IMR-90 (cell line): ENCODE data around the gene CXCL16. TPM values are rescaled to one million over a fixed set of nuclear protein-coding genes. Genes with fewer than 3 reads are reported as not detected.
"Not testable (repeated sequence)": the region's sequence is repeated elsewhere in the genome, so short reads cannot be mapped to it uniquely, and the experiment has no call there.

Experiments
- ATAC-seq: fragments of 200-7000 bp; cut with Tn5 transposase; 2 replicates; pipeline ENCODE4 v1.9.1; 2020; ENCODE audit warnings: low read depth, mild to moderate bottlenecking, moderate library complexity
- BruUV-seq: library from RNA; stranded (reverse); fragments of 400-500 nt; replicated peaks from 2 replicates; lab custom pipeline; 2021; lab: Mats Ljungman, UMichigan
- CTCF ChIA-PET: fragments of 300-600 bp; formaldehyde crosslinking; extraction: SDS; loops from one replicate; lab custom pipeline; 2021; ENCODE audit warnings: antibody characterized with exemption; lab: Yijun Ruan, JAX
- POLR2A ChIA-PET: fragments of 300-600 bp; sonication (Branson Sonifier 250); formaldehyde crosslinking; loops from one replicate; lab custom pipeline; 2022; ENCODE audit warnings: antibody characterized with exemption; ENCODE audit not compliant: unreplicated experiment; lab: Charles Lee
- DNase-seq: peaks from one replicate; pipeline ENCODE4 v3.0.0; 2013
- H2AFZ ChIP-seq: replicated peaks from 2 replicates; pipeline ENCODE3; 2013; ENCODE audit warnings: low read length, mild to moderate bottlenecking; ENCODE audit not compliant: poor library complexity
- H2AK5ac ChIP-seq: 2 replicates; pipeline ENCODE4 v1.6.1; 2013; ENCODE audit warnings: low read depth, low read length, inconsistent platforms
- H2AK9ac ChIP-seq: replicated peaks from 2 replicates; pipeline ENCODE3; 2013; ENCODE audit warnings: mild to moderate bottlenecking, low read depth, low read length, moderate library complexity; ENCODE audit not compliant: poor library complexity
- H2BK120ac ChIP-seq: 2 replicates; pipeline ENCODE4 v1.6.1; 2013; ENCODE audit warnings: low read depth, low read length, inconsistent platforms
- H2BK15ac ChIP-seq: 3 replicates; pipeline ENCODE4 v1.6.1; 2013; ENCODE audit warnings: low read depth, low read length, inconsistent platforms
- H2BK20ac ChIP-seq: 2 replicates; pipeline ENCODE4 v1.6.1; 2013; ENCODE audit warnings: low read depth, mild to moderate bottlenecking, inconsistent platforms, low read length, moderate library complexity
- H2BK5ac ChIP-seq: 2 replicates; pipeline ENCODE4 v1.6.1; 2013; ENCODE audit warnings: mild to moderate bottlenecking, low read depth, low read length, inconsistent platforms; ENCODE audit not compliant: poor library complexity, severe bottlenecking
- H3K14ac ChIP-seq: replicated peaks from 2 replicates; pipeline ENCODE4 v1.6.1; 2013; ENCODE audit warnings: low read depth, low read length, inconsistent platforms
- H3K18ac ChIP-seq: 2 replicates; pipeline ENCODE4 v1.6.1; 2013; ENCODE audit warnings: low read depth, low read length, control low read depth
- H3K23ac ChIP-seq: 2 replicates; pipeline ENCODE4 v1.6.1; 2013; ENCODE audit warnings: low read depth, low read length, inconsistent platforms
- H3K27ac ChIP-seq: 2 replicates; pipeline ENCODE4 v1.5.1; 2013; ENCODE audit warnings: mild to moderate bottlenecking, control low read depth, low read length; ENCODE audit not compliant: insufficient read depth
- H3K27me3 ChIP-seq: 2 replicates; pipeline ENCODE4 v1.6.1; 2013; ENCODE audit warnings: low read length; ENCODE audit not compliant: control insufficient read depth, insufficient read depth
- H3K36me3 ChIP-seq: 2 replicates; pipeline ENCODE4 v1.6.1; 2013; ENCODE audit warnings: low read length, mixed read lengths; ENCODE audit not compliant: control insufficient read depth, insufficient read depth
- H3K4ac ChIP-seq: 2 replicates; pipeline ENCODE4 v1.6.1; 2013; ENCODE audit warnings: low read depth, low read length, inconsistent platforms
- H3K4me1 ChIP-seq: 2 replicates; pipeline ENCODE4 v1.6.1; 2013; ENCODE audit warnings: low read length, mixed read lengths; ENCODE audit not compliant: control insufficient read depth, insufficient read depth
- H3K4me2 ChIP-seq: 2 replicates; pipeline ENCODE4 v1.6.1; 2013; ENCODE audit warnings: low read depth, mild to moderate bottlenecking, control low read depth, low read length, moderate library complexity
- H3K4me3 ChIP-seq: 2 replicates; pipeline ENCODE4 v1.5.1; 2013; ENCODE audit warnings: low read depth, mild to moderate bottlenecking, control low read depth, low read length, moderate library complexity; ENCODE audit not compliant: insufficient read depth
- H3K56ac ChIP-seq: 2 replicates; pipeline ENCODE4 v1.6.1; 2013; ENCODE audit warnings: low read length, inconsistent platforms; ENCODE audit not compliant: insufficient read depth; ENCODE audit errors: extremely low read depth
- H3K79me1 ChIP-seq, 2 experiments: 2 replicates each; pipeline ENCODE4 v1.6.1; 2013; ENCODE audit warnings: low read length in 2 of 2, inconsistent platforms in 1 of 2, low read depth in 1 of 2
- H3K9ac ChIP-seq: 2 replicates; pipeline ENCODE4 v1.6.1; 2013; ENCODE audit warnings: low read depth, low read length, control low read depth
- H3K9me1 ChIP-seq: 2 replicates; pipeline ENCODE4 v1.6.1; 2013; ENCODE audit warnings: low read length, inconsistent platforms; ENCODE audit not compliant: insufficient read depth
- H3K9me3 ChIP-seq: 2 replicates; pipeline ENCODE4 v1.6.1; 2013; ENCODE audit warnings: low read length; ENCODE audit not compliant: control insufficient read depth, insufficient read depth
- H4K20me1 ChIP-seq: 2 replicates; pipeline ENCODE4 v1.6.1; 2013; ENCODE audit warnings: low read length, inconsistent platforms; ENCODE audit not compliant: insufficient read depth
- H4K5ac ChIP-seq: 2 replicates; pipeline ENCODE4 v1.6.1; 2013; ENCODE audit warnings: mild to moderate bottlenecking, low read depth, low read length, control low read depth
- H4K8ac ChIP-seq, 2 experiments: 2 replicates each; pipeline ENCODE4 v1.6.1; 2013; ENCODE audit warnings: low read depth in 2 of 2, low read length in 2 of 2, control low read depth in 1 of 2, inconsistent platforms in 1 of 2
- H4K91ac ChIP-seq: 2 replicates; pipeline ENCODE4 v1.6.1; 2013; ENCODE audit warnings: low read depth, low read length, inconsistent platforms; ENCODE audit not compliant: insufficient read depth
- CTCF ChIP-seq: conservative IDR thresholded peaks from 2 replicates; pipeline ENCODE4 v1.5.1; 2012; ENCODE audit warnings: mild to moderate bottlenecking, low read depth, low read length, improper control_type of control experiment
- MAZ ChIP-seq: IDR thresholded peaks from 2 replicates; pipeline ENCODE4 v1.6.1; 2012; ENCODE audit warnings: low read depth, mild to moderate bottlenecking, low read length, improper control_type of control experiment, moderate library complexity, borderline replicate concordance
- NFE2L2 ChIP-seq: fragments of 150-350 bp; IDR thresholded peaks from 2 replicates; pipeline ENCODE4 v1.6.1; 2016; ENCODE audit warnings: low read depth, mild to moderate bottlenecking, low read length
- POLR2A ChIP-seq: IDR thresholded peaks from 2 replicates; pipeline ENCODE4 v1.6.1; 2012; ENCODE audit warnings: mild to moderate bottlenecking, low read depth, low read length
- USF2 ChIP-seq: fragments of 150-350 bp; IDR thresholded peaks from 2 replicates; pipeline ENCODE4 v1.6.1; 2017; ENCODE audit warnings: mild to moderate bottlenecking, antibody characterized with exemption, low read length, low read depth
- WGBS, 2 experiments: methylation state at CpG; one replicate each; pipeline versions ENCODE4 v1.1.5 to v1.1.7; 2013; ENCODE audit warnings: missing lambda C conversion rate in 2 of 2; ENCODE audit not compliant: insufficient read length in 1 of 2; ENCODE audit errors: extremely low coverage in 2 of 2; 5-methylcytosine and 5-hydroxymethylcytosine counted together
- dilution Hi-C: fragments of 300-500 bp; cut with HindIII; formaldehyde crosslinking; loops from one replicate; pipeline ENCODE4 v1.14.3; 2018; ENCODE audit warnings: low sequenced_read_pairs; ENCODE audit not compliant: unreplicated experiment
- in situ Hi-C: fragments of 300-500 bp; cut with MboI; formaldehyde crosslinking; loops from 3 replicates; pipeline ENCODE4 v1.14.3; 2019; ENCODE audit warnings: low sequenced_read_pairs, inconsistent platforms, mixed read lengths
- intact Hi-C: fragments of 100-400 bp; cut with micrococcal nuclease; formaldehyde crosslinking; loops from 2 replicates; pipeline ENCODE4 v1.10.0; 2022
- polyA plus RNA-seq, 3 experiments: library from polyadenylated mRNA; depleted of rRNA; stranded (reverse); fragments of >200 nt; gene quantifications; 2 replicates each; pipeline ENCODE4 v1.2.3, GENCODE V29; 2012; ENCODE audit warnings: low replicate concordance in 1 of 3
- total RNA-seq: library from RNA; depleted of rRNA; stranded (reverse); fragments of >200 nt; gene quantifications from 2 replicates; pipeline ENCODE4 v1.2.3, GENCODE V29; 2012

CXCL16 gene
- total and polyA plus RNA-seq, 2 of the 4 experiments (the other 2 are of a cell fraction): 0.36 to 1.6 TPM

GRCh38 chr17:4704991-4705390 is 34.7 kb downstream of the CXCL16 start:
- H2AK9ac ChIP-seq: no peak overlapping the region
- BruUV-seq: no TSS peak
- in situ Hi-C loops (no loop called here), intact Hi-C loops (loop anchor here (1.0 to 5.0 kb wide), 2 partner anchors 85 to 138 kb away; no protein-coding TSS in a partner anchor), dilution Hi-C loops (no loop called here)
- no peak overlapping the region for H3K4ac ChIP-seq
- H4K5ac ChIP-seq: no peak overlapping the region
- H3K56ac ChIP-seq: no peak overlapping the region
- H4K20me1 ChIP-seq: peaks cover 4% of the 10 kb centered on the region; the same call in 1 of the 2 replicates
- peaks cover 9% of the 10 kb centered on the region for H3K9me1 ChIP-seq
- no peak overlapping the region for H3K14ac ChIP-seq
- peak overlapping the region; percentile 58; the same call in 1 of the 2 replicates for H2AK5ac ChIP-seq
- no peak overlapping the region for H3K23ac ChIP-seq
- WGBS, 2 experiments: 99% methylated on average over 11 of the region's 15 CpGs; no CpG with 5 or more reads in 1 of the 2 experiments
- ATAC-seq (no peak), DNase-seq (no peak)
- no peak overlapping the region for H2BK15ac ChIP-seq
- no peak overlapping the region for H2BK20ac ChIP-seq
- ChIA-PET CTCF (no interaction called here), POLR2A (no interaction called here)
- H2BK120ac ChIP-seq: no peak overlapping the region
- H3K4me2 ChIP-seq: no peak overlapping the region
- no peak overlapping the region for H3K27ac ChIP-seq
- H2BK5ac ChIP-seq: no peak overlapping the region
- H3K27me3 ChIP-seq: no peaks in the 10 kb centered on the region
- peaks cover 8% of the 10 kb centered on the region for H3K4me1 ChIP-seq
- H4K8ac ChIP-seq: peak overlapping the region in 1 of 2 experiments; percentile 54; a peak in 2 of 4 replicates
- H3K9me3 ChIP-seq: no peaks in the 10 kb centered on the region
- no peak overlapping the region for H3K9ac ChIP-seq
- H3K79me1 ChIP-seq: peaks cover 15 to 40% of the 10 kb centered on the region in 2 experiments
- no peak for TF ChIP-seq CTCF
- TF ChIP-seq POLR2A: no peak
- no peak for TF ChIP-seq NFE2L2
- TF ChIP-seq USF2: no peak
- TF ChIP-seq MAZ: no peak
- no peak overlapping the region for H2AFZ ChIP-seq
- no peak overlapping the region for H3K4me3 ChIP-seq
- no peak overlapping the region for H3K18ac ChIP-seq
- no peaks in the 10 kb centered on the region for H3K36me3 ChIP-seq
- H4K91ac ChIP-seq: no peak overlapping the region

- dilution Hi-C loops, BruUV-seq: not testable (repeated sequence)
Measured at GRCh38 chr17:4704574-4704907, 35.2 kb downstream of the CXCL16 start.

More at GRCh38 chr17:4704574-4704907, 35.2 kb downstream of the CXCL16 start:
- Histone ChIP-seq H4K8ac (peak overlapping the region; percentile 54 to 94; a peak in 3 of 4 replicates), H3K4me2 (peak overlapping the region; percentile 35; the same call in 1 of the 2 replicates), H3K4me3 (peak overlapping the region; percentile 94), H3K79me1 (peaks cover 15 to 45% of the 10 kb centered on the region in 2 experiments), H3K9me1 (peaks cover 10% of the 10 kb centered on the region), H3K4ac (peak overlapping the region; percentile 62), H3K9ac (0 out of 2 replicates have a peak overlapping the region, but pooled peaks have one; percentile 63)
- H3K14ac ChIP-seq, H3K56ac ChIP-seq, H3K27ac ChIP-seq, H3K9me3 ChIP-seq, H3K23ac ChIP-seq, H4K5ac ChIP-seq, H2AK9ac ChIP-seq, H2AFZ ChIP-seq, H2BK15ac ChIP-seq, in situ Hi-C loops, H2AK5ac ChIP-seq, H2BK120ac ChIP-seq, CTCF ChIA-PET, H3K36me3 ChIP-seq, H4K91ac ChIP-seq, H2BK20ac ChIP-seq, H3K18ac ChIP-seq, DNase-seq, H4K20me1 ChIP-seq, H3K27me3 ChIP-seq, H3K4me1 ChIP-seq, ATAC-seq, H2BK5ac ChIP-seq: not testable (repeated sequence)
- intact Hi-C loops: loop anchor here (1.0 to 5.0 kb wide), 2 partner anchors 86 to 137 kb away; no protein-coding TSS in a partner anchor
- POLR2A ChIA-PET: interaction anchor here (0.5 kb wide), 1 partner anchor 165 kb away, joined by 5 read pairs; no protein-coding TSS in a partner anchor
- 60% methylated on average over 1 of the region's 14 CpGs; no CpG with 5 or more reads in 1 of the 2 experiments for WGBS, 2 experiments
